GM10266 (cell line): ENCODE measurements around the gene ATF1.

Source experiments
- DNase-seq: peaks from one replicate; pipeline ENCODE4 v3.0.0; 2012; ENCODE audit errors: extremely low spot score
- TF ChIP-seq, protein P1 (sequence below): IDR thresholded peaks from 2 replicates; pipeline ENCODE4 v1.5.1; 2012; ENCODE audit warnings: mild to moderate bottlenecking, low read depth; ENCODE audit not compliant: control insufficient read depth, insufficient read depth; ENCODE audit errors: missing control alignments

The ATF1 gene

DNA sequence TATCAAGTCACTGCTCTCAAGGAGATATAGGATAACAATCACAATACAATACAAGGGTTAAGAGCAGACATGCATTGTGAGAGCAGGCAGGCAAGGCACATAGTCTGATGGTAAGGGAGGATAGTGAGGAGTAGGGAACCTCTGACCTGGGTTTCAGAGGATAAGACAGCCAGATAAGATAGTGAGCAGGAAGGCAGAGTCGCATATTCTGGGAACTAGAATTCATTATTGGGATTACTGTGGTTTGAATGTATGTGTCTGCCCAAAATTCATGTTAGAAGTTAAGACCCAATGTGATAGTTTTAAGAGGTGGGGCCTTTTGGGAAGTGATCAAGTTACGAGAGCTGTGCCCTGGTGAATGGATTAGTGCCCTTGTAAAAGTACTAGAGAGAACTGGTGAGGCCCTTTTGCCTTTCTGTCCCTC is 14.4 kb upstream of the ATF1 start:
- TF ChIP-seq, protein P1, sequence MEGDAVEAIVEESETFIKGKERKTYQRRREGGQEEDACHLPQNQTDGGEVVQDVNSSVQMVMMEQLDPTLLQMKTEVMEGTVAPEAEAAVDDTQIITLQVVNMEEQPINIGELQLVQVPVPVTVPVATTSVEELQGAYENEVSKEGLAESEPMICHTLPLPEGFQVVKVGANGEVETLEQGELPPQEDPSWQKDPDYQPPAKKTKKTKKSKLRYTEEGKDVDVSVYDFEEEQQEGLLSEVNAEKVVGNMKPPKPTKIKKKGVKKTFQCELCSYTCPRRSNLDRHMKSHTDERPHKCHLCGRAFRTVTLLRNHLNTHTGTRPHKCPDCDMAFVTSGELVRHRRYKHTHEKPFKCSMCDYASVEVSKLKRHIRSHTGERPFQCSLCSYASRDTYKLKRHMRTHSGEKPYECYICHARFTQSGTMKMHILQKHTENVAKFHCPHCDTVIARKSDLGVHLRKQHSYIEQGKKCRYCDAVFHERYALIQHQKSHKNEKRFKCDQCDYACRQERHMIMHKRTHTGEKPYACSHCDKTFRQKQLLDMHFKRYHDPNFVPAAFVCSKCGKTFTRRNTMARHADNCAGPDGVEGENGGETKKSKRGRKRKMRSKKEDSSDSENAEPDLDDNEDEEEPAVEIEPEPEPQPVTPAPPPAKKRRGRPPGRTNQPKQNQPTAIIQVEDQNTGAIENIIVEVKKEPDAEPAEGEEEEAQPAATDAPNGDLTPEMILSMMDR, result no peak

GRCh38 chr12:50750366-50750765 is 13.5 kb upstream of the ATF1 start:
- TF ChIP-seq, protein P1, result no peak
- DNase-seq, result no peak

More for the DNA sequence above, 14.4 kb upstream of the ATF1 start:
- DNase-seq, result no peak

- DNase-seq, result peak; percentile 47
- TF ChIP-seq, protein P1, result no peak
Measured at GRCh38 chr12:50751948-50752721, 11.8 kb upstream of the ATF1 start.

DNA sequence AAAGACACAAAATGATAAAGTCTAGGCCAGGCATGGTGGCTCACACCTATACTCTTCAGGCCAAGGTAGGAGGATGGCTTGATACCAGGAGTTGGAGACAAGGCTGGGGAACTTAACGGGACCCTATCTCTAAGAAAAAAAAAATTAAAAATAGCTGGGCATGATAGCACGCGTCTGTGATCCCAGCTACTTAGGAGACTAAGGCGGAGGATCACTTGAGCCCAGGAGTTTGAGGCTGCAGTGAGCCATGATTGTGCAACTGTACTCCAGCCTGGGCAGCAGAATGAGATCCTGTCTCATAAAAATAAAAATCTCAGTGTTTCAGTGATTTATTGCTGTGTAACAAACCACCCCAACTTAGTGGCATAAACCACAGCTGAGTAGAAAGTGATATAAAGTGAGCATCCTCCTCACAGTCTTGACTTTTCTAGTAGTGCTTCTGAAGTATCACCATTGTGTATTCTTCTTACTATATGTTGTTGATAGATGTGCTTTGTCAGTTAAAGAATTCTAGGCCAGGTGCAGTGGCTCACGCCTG is 10.6 kb upstream of the ATF1 start:
- TF ChIP-seq, protein P1, result no peak
- no peak for DNase-seq

- DNase-seq, result peak; percentile 83
- TF ChIP-seq, protein P1, result peak; percentile 15
Measured at GRCh38 chr12:50764286-50765094, 589 bp downstream of the ATF1 start.

GRCh38 chr12:50765095-50765911 is 1.4 kb downstream of the ATF1 start:
- TF ChIP-seq, protein P1, result peak; percentile 80
- peak; percentile 79 for DNase-seq
